Small intestine (tissue), 7 donors: ENCODE results near the gene RAX2. TPM values are rescaled to one million over a fixed set of nuclear protein-coding genes. Genes with fewer than 3 reads are reported as not detected.

Source experiments
- DNase-seq, 2 donors: peaks; one replicate each; pipeline versions ENCODE4 v3.0.0 to v3.0.0-alpha.2; 2013
- FAIRE-seq: peaks from 2 replicates; lab custom pipeline; 2012; peaks lifted over from hg19 to GRCh38; lab: Jason Lieb, UNC
- H3K27ac ChIP-seq, 3 donors: one replicate each; pipeline ENCODE4 v1.5.1; 2013; ENCODE audit warnings: low read length in 2 of 3, mild to moderate bottlenecking in 2 of 3, control low read depth in 1 of 3, inconsistent platforms in 1 of 3, low read depth in 1 of 3, moderate library complexity in 1 of 3
- H3K27me3 ChIP-seq, 3 donors: one replicate each; pipeline ENCODE4 v1.6.1; 2013; ENCODE audit warnings: low read length in 3 of 3, inconsistent platforms in 1 of 3; ENCODE audit not compliant: control insufficient read depth in 3 of 3, insufficient read depth in 3 of 3
- H3K36me3 ChIP-seq, 3 donors: one replicate each; pipeline ENCODE4 v1.6.1; 2013; ENCODE audit warnings: low read length in 3 of 3, inconsistent platforms in 1 of 3, low read depth in 1 of 3, mild to moderate bottlenecking in 1 of 3, moderate library complexity in 1 of 3; ENCODE audit not compliant: control insufficient read depth in 3 of 3, insufficient read depth in 2 of 3
- H3K4me1 ChIP-seq, 3 donors: one replicate each; pipeline ENCODE4 v1.6.1; 2013; ENCODE audit warnings: low read length in 2 of 3, inconsistent platforms in 1 of 3, low read depth in 1 of 3, mild to moderate bottlenecking in 1 of 3, moderate library complexity in 1 of 3; ENCODE audit not compliant: control insufficient read depth in 3 of 3, insufficient read depth in 2 of 3
- H3K4me3 ChIP-seq, 3 donors: one replicate each; pipeline ENCODE4 v1.5.1; 2013; ENCODE audit warnings: low read length in 3 of 3, control low read depth in 1 of 3, inconsistent platforms in 1 of 3, low read depth in 1 of 3, mild to moderate bottlenecking in 1 of 3, moderate library complexity in 1 of 3
- H3K9me3 ChIP-seq, 2 donors: one replicate each; pipeline ENCODE4 v1.6.1; 2013; ENCODE audit warnings: low read depth in 1 of 2, low read length in 1 of 2; ENCODE audit not compliant: control insufficient read depth in 2 of 2, insufficient read depth in 1 of 2
- WGBS, 3 donors: extraction: QIAGEN DNeasy Blood & Tissue Kit; methylation state at CpG; one replicate each; pipeline ENCODE4 v1.1.7; 2013; 5-methylcytosine and 5-hydroxymethylcytosine counted together
- polyA plus RNA-seq, 4 donors: library from polyadenylated mRNA; stranded (reverse) in 3 of 4; unstranded in 1 of 4; fragments of 200-250 nt in 3 of 4; fragments of 120-200 nt in 1 of 4; gene quantifications; one replicate each; pipeline versions ENCODE4 v1.2.1 to v1.2.3, GENCODE V29; 2013
- donor health status: healthy with polysubstance abuse.
- donor health status: control.
- donor health status: control.
- donor health status: Bipolar disorder and iron deficiency.
- donor health status: healthy.

The RAX2 gene
- polyA plus RNA-seq, 4 donors = not detected

DNA sequence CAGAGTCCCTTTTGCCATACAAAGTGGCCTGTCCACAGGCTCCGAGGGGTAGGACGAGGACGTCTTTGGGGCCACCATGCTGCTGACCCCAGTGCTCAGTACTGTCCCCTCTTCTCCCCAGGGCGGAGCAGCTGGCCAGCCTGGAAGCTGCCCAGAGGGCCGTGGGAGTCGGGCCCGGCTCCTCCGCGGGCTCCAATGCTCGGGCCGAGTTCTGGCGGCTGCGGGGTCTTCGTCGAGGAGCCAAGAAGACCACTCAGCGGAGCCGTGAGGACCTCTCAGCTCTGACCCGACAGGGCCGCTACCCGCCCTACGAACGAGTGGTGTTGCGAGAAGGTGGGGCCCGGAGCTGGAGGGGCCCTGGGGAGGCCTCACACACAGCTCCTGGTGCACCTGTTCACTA is 31.6 kb downstream of the RAX2 start:
- H3K27ac ChIP-seq = no peak overlapping the region
- H3K4me1 ChIP-seq = no peaks in the 10 kb centered on the region
- H3K9me3 ChIP-seq = no peaks in the 10 kb centered on the region
- FAIRE-seq = no peak
- H3K4me3 ChIP-seq = no peak overlapping the region
- peaks cover 4 to 84% (median 29%) of the 10 kb centered on the region in 3 donors for H3K36me3 ChIP-seq
- DNase-seq = no peak
- 94 to 95% (median 95%) methylated on average over 22 to 24 of the region's 24 CpGs for WGBS, 3 donors
- no peaks in the 10 kb centered on the region for H3K27me3 ChIP-seq

DNA sequence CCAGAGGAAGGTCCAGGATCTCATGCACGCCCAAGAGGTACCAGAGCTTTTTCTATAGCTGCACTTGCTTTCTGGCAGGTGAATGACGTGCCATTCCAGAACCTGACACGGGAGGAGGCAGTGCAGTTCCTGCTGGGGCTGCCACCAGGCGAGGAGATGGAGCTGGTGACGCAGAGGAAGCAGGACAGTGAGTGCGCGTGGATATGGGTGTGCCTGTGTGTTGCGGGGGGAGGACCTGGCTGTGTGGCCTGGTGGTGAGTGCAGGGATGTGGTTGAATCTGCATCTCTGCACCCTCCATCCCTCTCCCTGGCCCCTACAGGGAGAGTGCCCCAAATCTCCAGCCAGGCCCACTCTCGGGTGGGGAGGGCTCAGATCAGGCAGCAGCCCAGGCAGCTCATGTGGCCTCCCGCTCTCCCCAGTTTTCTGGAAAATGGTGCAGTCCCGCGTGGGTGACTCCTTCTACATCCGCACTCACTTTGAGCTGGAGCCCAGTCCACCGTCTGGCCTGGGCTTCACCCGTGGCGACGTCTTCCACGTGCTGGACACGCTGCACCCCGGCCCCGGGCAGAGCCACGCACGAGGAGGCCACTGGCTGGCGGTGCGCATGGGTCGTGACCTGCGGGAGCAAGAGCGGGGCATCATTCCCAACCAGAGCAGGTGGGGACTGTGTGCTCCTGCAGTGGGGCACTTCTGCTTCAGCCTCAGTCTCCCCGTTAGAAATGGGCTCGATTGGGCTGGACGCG is 33.4 kb downstream of the RAX2 start:
- no peak for FAIRE-seq
- Histone ChIP-seq H3K4me1 (no peaks in the 10 kb centered on the region), H3K27me3 (no peaks in the 10 kb centered on the region), H3K27ac (no peak overlapping the region), H3K36me3 (peaks cover 3 to 87% (median 32%) of the 10 kb centered on the region in 3 donors), H3K4me3 (no peak overlapping the region), H3K9me3 (no peaks in the 10 kb centered on the region)
- 90 to 98% (median 94%) methylated on average over 32 of the region's 32 CpGs for WGBS, 3 donors
- no peak for DNase-seq

GRCh38 chr19:3737487-3738205 is 34.4 kb downstream of the RAX2 start:
- H3K36me3 ChIP-seq = peaks cover 5 to 90% (median 33%) of the 10 kb centered on the region in 3 donors
- H3K27me3 ChIP-seq = no peaks in the 10 kb centered on the region
- H3K4me1 ChIP-seq = no peaks in the 10 kb centered on the region
- 87 to 91% (median 89%) methylated on average over 10 of the region's 10 CpGs for WGBS, 3 donors
- H3K27ac ChIP-seq = no peak overlapping the region
- DNase-seq = no peak
- no peak overlapping the region for H3K4me3 ChIP-seq
- H3K9me3 ChIP-seq = no peaks in the 10 kb centered on the region
- FAIRE-seq = no peak

DNA sequence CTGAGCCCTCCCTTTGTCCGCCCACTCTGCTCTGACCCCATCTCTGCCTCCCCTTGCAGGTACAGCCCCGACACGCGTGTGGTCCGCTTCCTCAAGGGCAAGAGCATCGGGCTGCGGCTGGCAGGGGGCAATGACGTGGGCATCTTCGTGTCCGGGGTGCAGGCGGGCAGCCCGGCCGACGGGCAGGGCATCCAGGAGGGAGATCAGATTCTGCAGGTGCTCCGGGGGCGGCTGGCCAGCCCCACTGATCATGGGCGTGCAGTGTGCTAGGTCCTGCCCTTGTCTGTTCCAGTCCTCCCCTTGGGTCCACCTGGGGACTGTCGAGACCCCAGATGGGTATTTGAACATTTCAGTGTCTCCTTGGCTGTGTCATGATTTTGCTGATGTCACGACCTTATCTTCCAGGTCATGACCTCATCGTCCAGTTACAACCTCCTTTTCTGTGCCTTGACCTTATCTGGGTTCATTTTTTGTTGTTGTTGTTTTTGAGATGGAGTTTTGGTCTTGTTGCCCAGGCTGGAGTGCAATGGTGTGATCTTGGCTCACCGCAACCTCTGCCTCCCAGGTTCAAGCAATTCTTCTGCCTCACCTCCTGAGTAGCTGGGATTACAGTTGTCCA is 35.8 kb downstream of the RAX2 start:
- H3K36me3 ChIP-seq = peaks cover 5 to 89% (median 29%) of the 10 kb centered on the region in 3 donors
- DNase-seq = no peak
- peaks cover 0 to 4% of the 10 kb centered on the region in 2 donors for H3K9me3 ChIP-seq
- no peaks in the 10 kb centered on the region for H3K4me1 ChIP-seq
- 87 to 93% (median 89%) methylated on average over 16 to 21 of the region's 21 CpGs for WGBS, 3 donors
- no peak for FAIRE-seq
- no peak overlapping the region for H3K27ac ChIP-seq
- H3K27me3 ChIP-seq = no peaks in the 10 kb centered on the region
- no peak overlapping the region for H3K4me3 ChIP-seq

- Histone ChIP-seq H3K4me1 (no peaks in the 10 kb centered on the region), H3K27me3 (no peaks in the 10 kb centered on the region), H3K9me3 (peaks cover 0 to 4% of the 10 kb centered on the region in 2 donors), H3K36me3 (peaks cover 6 to 86% (median 23%) of the 10 kb centered on the region in 3 donors), H3K27ac (no peak overlapping the region), H3K4me3 (no peak overlapping the region)
- DNase-seq (no peak), FAIRE-seq (no peak)
- WGBS, 3 donors = 91 to 97% (median 91%) methylated on average over 14 of the region's 14 CpGs
These were observed 37.8 kb downstream of the RAX2 start for GRCh38 chr19:3734310-3734600.

GRCh38 chr19:3733549-3734309 is 38.3 kb downstream of the RAX2 start:
- Histone ChIP-seq H3K4me1 (no peaks in the 10 kb centered on the region), H3K9me3 (peaks cover 0 to 8% of the 10 kb centered on the region in 2 donors), H3K27ac (no peak overlapping the region), H3K36me3 (peaks cover 6 to 87% (median 21%) of the 10 kb centered on the region in 3 donors), H3K4me3 (no peak overlapping the region), H3K27me3 (no peaks in the 10 kb centered on the region)
- FAIRE-seq (no peak), DNase-seq (no peak)
- WGBS, 3 donors = 81 to 89% (median 88%) methylated on average over 19 to 20 of the region's 20 CpGs

DNA sequence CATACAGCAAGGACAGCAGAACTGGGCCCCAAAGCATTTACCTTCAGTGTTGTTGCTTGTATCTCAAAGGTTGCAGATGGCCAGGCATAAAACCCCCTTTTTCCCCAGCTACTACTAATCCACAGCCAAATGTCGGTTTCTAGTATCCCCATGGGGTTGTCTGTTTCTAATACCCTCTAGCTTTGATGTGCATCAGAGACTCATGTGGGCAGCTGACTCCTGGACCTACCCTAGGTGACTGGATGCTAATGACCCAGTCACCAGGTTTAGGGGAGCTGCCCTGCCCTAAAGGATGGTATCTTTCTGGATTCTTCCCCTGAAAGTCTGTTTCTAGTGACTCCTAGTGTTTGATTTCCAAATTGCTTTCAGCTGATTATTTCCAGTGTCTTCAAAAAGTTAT is 39.9 kb downstream of the RAX2 start:
- FAIRE-seq = no peak
- H3K27ac ChIP-seq = no peak overlapping the region
- no peak for DNase-seq
- H3K4me3 ChIP-seq = no peak overlapping the region
- WGBS, 3 donors = 94 to 100% (median 95%) methylated on average over 1 of the region's 1 CpG
- H3K9me3 ChIP-seq = peaks cover 0 to 11% of the 10 kb centered on the region in 2 donors
- H3K4me1 ChIP-seq = no peaks in the 10 kb centered on the region
- H3K36me3 ChIP-seq = peaks cover 6 to 83% (median 15%) of the 10 kb centered on the region in 3 donors
- H3K27me3 ChIP-seq = no peaks in the 10 kb centered on the region

DNA sequence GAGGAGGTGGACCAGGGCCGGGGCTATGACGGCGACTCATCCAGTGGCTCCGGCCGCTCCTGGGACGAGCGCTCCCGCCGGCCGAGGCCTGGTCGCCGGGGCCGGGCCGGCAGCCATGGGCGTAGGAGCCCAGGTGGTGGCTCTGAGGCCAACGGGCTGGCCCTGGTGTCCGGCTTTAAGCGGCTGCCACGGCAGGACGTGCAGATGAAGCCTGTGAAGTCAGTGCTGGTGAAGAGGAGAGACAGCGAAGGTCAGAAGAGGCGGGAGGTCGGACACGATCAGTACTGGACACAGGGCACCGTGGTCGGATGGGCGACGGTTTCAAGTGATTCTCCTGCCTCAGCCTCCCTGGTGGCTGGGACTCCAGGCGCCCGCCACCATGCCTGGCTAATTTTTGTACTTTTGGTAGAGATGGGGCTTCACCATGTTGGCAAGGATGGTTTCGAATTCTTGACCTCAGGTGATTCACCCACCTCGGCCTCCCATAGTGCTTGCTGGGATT is 41.5 kb downstream of the RAX2 start:
- peaks cover 6 to 71% (median 7%) of the 10 kb centered on the region in 3 donors for H3K36me3 ChIP-seq
- H3K4me3 ChIP-seq = no peak overlapping the region

More for the DNA sequence above, 41.5 kb downstream of the RAX2 start:
- FAIRE-seq = no peak
- Histone ChIP-seq H3K9me3 (peaks cover 0 to 11% of the 10 kb centered on the region in 2 donors), H3K4me1 (peaks cover 0 to 5% (median 0%) of the 10 kb centered on the region in 3 donors), H3K27ac (no peak overlapping the region), H3K27me3 (no peaks in the 10 kb centered on the region)
- 93 to 94% (median 93%) methylated on average over 29 to 32 of the region's 32 CpGs for WGBS, 3 donors
- no peak for DNase-seq
